Calu3 (cell line): Measurements from ENCODE around the gene GPM6B. TPM values are rescaled to one million over a fixed set of nuclear protein-coding genes. Genes with fewer than 3 reads are reported as not detected.
A peak's percentile ranks its signal among the peaks of the same experiment; 100 is the strongest.

Source experiments
- Bru-seq: library from RNA; stranded (reverse); fragments of 400-500 nt; gene quantifications from one replicate; lab custom pipeline; 2021; lab: Mats Ljungman, UMichigan
- BruChase-seq, 2 experiments: library from RNA; stranded (reverse); fragments of 400-500 nt; gene quantifications; one replicate each; lab custom pipeline; 2021; lab: Mats Ljungman, UMichigan
- BruUV-seq: library from RNA; stranded (reverse); fragments of 400-500 nt; replicated peaks from 2 replicates; lab custom pipeline; 2021; lab: Mats Ljungman, UMichigan
- CTCF ChIA-PET: fragments of 300-600 bp; sonication (Branson Sonifier 250); formaldehyde crosslinking; loops from one replicate; lab custom pipeline; 2022; ENCODE audit warnings: antibody characterized with exemption; lab: Charles Lee
- DNase-seq: peaks from one replicate; pipeline ENCODE4 v3.0.0; 2022
- H3K27ac Mint-ChIP-seq: one replicate; pipeline ENCODE4 v1.8.0; 2022; ENCODE audit warnings: mixed read lengths; ENCODE audit not compliant: unreplicated experiment
- H3K27me3 Mint-ChIP-seq: one replicate; pipeline ENCODE4 v1.8.0; 2022; ENCODE audit warnings: mixed read lengths; ENCODE audit not compliant: unreplicated experiment
- H3K36me3 Mint-ChIP-seq: one replicate; pipeline ENCODE4 v1.8.0; 2022; ENCODE audit warnings: mild to moderate bottlenecking, moderate library complexity, mixed read lengths; ENCODE audit not compliant: insufficient read depth, unreplicated experiment
- H3K4me1 Mint-ChIP-seq: one replicate; pipeline ENCODE4 v1.8.0; 2022; ENCODE audit warnings: mild to moderate bottlenecking, low read depth, mixed read lengths; ENCODE audit not compliant: unreplicated experiment
- H3K4me3 Mint-ChIP-seq: one replicate; pipeline ENCODE4 v1.8.0; 2022; ENCODE audit warnings: mild to moderate bottlenecking, low read depth, moderate library complexity, mixed read lengths; ENCODE audit not compliant: unreplicated experiment
- H3K9me3 Mint-ChIP-seq: one replicate; pipeline ENCODE4 v1.8.0; 2022; ENCODE audit warnings: low read depth, mixed read lengths; ENCODE audit not compliant: unreplicated experiment
- intact Hi-C: fragments of 100-400 bp; cut with micrococcal nuclease; formaldehyde crosslinking; loops from one replicate; pipeline ENCODE4 v1.10.0; 2022; ENCODE audit not compliant: unreplicated experiment
- long read RNA-seq: library from polyadenylated mRNA; stranded (forward); transcript quantifications from one replicate; pipeline ENCODE4 v2.0.0, GENCODE V29; 2022
- total RNA-seq: library from RNA; stranded (reverse); gene quantifications from 2 replicates; pipeline ENCODE4 v1.2.3, GENCODE V29; 2022
- TF ChIP-seq, protein P1 (sequence below): fragments of 200-600 bp; IDR thresholded peaks from one replicate; pipeline ENCODE4 v1.8.0; 2022; ENCODE audit warnings: antibody characterized with exemption; ENCODE audit not compliant: unreplicated experiment

The GPM6B gene, protein sequence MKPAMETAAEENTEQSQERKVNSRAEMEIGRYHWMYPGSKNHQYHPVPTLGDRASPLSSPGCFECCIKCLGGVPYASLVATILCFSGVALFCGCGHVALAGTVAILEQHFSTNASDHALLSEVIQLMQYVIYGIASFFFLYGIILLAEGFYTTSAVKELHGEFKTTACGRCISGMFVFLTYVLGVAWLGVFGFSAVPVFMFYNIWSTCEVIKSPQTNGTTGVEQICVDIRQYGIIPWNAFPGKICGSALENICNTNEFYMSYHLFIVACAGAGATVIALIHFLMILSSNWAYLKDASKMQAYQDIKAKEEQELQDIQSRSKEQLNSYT
- total RNA-seq (2.3 and 4.3 TPM in 2 replicates), Bru-seq, nascent RNA (percentile 31 among the genes with signal in this experiment), BruChase-seq, experiment 1, labeled RNA remaining after a 6-hour chase (percentile 29 among the genes with signal in this experiment), BruChase-seq, experiment 2, labeled RNA remaining after a 2-hour chase (percentile 31 among the genes with signal in this experiment)
- long read RNA-seq, partial matches to known transcripts = 10 of 20 reads
- long read RNA-seq, other reads (novel, unspliced or antisense) = 7 of 20 reads

DNA sequence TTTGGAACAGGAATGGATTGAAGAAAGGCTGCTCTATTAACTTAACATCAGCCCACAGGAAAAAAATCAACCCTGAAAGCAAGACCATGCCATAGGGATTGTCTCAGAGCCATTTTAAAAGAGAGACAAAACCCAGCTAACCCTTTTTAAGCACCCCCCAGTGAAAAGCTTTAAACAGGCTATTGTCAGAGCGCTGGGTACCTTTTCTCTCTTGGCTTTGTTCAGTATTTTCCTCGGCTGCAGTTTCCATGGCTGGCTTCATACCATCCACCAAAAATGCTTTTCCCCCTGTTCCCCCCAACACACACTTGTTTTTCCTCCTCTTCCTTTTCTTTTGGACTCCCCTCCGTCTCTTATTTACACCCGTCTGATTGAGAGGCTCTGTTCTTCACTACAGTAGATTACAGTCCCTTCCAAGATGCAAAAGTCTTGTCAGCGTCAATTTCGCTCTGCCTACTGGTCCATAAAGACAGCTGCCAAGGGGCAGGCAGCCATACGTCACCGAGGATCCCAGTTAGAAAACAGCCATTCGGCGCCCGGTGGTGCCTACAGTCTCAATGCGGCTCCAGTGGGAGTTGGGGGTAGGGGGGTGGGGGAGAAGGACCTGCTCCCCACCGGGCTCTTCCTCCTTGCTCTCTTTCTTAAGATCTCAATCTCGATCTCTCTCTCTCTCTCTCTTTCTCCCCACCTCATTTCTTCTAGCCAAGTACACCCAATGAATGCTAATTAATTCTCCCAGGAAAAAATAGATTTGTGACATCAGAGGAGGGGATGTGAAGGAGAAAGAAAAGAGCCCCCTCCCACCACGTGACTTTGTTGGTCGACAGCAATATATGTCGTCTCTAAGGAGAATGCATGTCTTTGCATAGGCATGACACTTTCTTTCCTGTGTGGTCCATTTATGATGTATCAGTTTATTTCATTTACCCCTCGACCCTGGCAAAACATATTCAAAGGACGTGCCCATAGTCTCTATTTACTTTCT, at the start of gene GPM6B:
TSS of gene GPM6B (minus strand) at position 451 of the 985 bp plus-strand sequence. CDS start at position 262, 189 bp downstream.
- no peak for DNase-seq
- Mint-ChIP-seq H3K9me3 (no peaks in the 10 kb centered on the region), H3K27ac (no peak within 1 kb of the TSS), H3K27me3 (peaks cover 42% of the 10 kb centered on the region), H3K36me3 (no peaks in the 10 kb centered on the region), H3K4me1 (no peaks in the 10 kb centered on the region), H3K4me3 (no peak within 1 kb of the TSS)
- intact Hi-C loops = no loop called here
- TF ChIP-seq, protein P1, sequence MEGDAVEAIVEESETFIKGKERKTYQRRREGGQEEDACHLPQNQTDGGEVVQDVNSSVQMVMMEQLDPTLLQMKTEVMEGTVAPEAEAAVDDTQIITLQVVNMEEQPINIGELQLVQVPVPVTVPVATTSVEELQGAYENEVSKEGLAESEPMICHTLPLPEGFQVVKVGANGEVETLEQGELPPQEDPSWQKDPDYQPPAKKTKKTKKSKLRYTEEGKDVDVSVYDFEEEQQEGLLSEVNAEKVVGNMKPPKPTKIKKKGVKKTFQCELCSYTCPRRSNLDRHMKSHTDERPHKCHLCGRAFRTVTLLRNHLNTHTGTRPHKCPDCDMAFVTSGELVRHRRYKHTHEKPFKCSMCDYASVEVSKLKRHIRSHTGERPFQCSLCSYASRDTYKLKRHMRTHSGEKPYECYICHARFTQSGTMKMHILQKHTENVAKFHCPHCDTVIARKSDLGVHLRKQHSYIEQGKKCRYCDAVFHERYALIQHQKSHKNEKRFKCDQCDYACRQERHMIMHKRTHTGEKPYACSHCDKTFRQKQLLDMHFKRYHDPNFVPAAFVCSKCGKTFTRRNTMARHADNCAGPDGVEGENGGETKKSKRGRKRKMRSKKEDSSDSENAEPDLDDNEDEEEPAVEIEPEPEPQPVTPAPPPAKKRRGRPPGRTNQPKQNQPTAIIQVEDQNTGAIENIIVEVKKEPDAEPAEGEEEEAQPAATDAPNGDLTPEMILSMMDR = no peak
- CTCF ChIA-PET = no interaction called here
- no TSS peak for BruUV-seq

- TF ChIP-seq, protein P1 = no peak
- Mint-ChIP-seq H3K4me3 (no peak overlapping the region), H3K27ac (no peak overlapping the region), H3K9me3 (peaks cover 2% of the 10 kb centered on the region), H3K4me1 (peaks cover 9% of the 10 kb centered on the region), H3K27me3 (no peaks in the 10 kb centered on the region), H3K36me3 (no peaks in the 10 kb centered on the region)
- intact Hi-C loops = no loop called here
- CTCF ChIA-PET = no interaction called here
- no TSS peak for BruUV-seq
- DNase-seq = no peak
Measured at GRCh38 chrX:13864264-13864663, 47.4 kb upstream of the GPM6B start.

DNA sequence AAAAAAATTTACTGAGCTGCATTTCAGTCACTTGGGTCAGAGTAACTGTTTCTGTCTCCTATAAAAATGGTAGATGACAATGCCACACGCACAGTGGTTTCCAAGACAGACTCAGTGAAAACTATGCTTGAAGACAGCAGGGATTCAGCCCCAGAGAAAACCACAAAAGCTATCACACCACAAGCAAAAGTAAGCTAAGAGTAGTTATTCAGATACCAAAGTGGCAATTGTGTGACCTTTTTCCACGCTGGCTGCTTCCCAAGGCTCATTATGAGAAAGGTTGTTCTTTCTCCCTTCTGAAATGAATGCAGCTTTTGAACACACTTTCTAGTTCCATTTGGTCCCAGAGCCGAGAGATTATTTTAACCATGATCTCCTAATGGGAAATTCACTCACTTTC, 46.4 kb upstream of the GPM6B start:
- TF ChIP-seq, protein P1 = no peak
- peaks cover 9% of the 10 kb centered on the region for H3K4me1 Mint-ChIP-seq
- H3K9me3 Mint-ChIP-seq = peaks cover 2% of the 10 kb centered on the region
- H3K27me3 Mint-ChIP-seq = no peaks in the 10 kb centered on the region
- CTCF ChIA-PET = no interaction called here
- no peaks in the 10 kb centered on the region for H3K36me3 Mint-ChIP-seq
- no peak overlapping the region for H3K27ac Mint-ChIP-seq
- BruUV-seq = no TSS peak
- intact Hi-C loops = no loop called here
- DNase-seq = no peak
- no peak overlapping the region for H3K4me3 Mint-ChIP-seq

DNA sequence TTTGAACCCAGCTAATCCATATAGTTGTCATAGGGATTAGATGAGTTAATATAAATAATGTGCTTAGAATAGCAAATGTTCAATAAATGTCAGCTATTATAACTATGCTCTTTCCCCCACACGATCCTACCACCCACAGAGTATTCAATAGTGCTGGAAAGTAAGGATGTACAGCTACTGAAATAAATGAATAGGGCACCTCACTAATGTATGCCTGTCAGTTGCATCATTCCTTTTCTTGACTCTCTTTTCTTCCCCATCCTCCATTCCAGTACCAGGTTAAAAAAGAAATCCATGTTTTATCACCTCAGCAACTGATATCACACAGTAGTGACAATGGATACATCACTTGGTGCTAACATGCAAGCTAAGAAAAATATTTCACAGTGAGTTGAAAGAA, 42.8 kb upstream of the GPM6B start:
- CTCF ChIA-PET = no interaction called here
- Mint-ChIP-seq H3K27me3 (peaks cover 12% of the 10 kb centered on the region), H3K36me3 (no peaks in the 10 kb centered on the region), H3K9me3 (no peaks in the 10 kb centered on the region), H3K4me1 (no peaks in the 10 kb centered on the region), H3K27ac (no peak overlapping the region), H3K4me3 (no peak overlapping the region)
- no TSS peak for BruUV-seq
- intact Hi-C loops = no loop called here
- no peak for DNase-seq
- TF ChIP-seq, protein P1 = no peak
